ENCODE data around the gene PDZD8. TPM values are rescaled to one million over a fixed set of nuclear protein-coding genes. Genes with fewer than 3 reads are reported as not detected.

Gene PDZD8
- total RNA-seq, 2 donors from 2014 or later: 22.2 to 28.5 TPM

- DNase-seq (no peak), ATAC-seq (no peak)
- intact Hi-C loops (cut with DNase I): no loop called here
Measured at GRCh38 chr10:117399341-117400196, 24.3 kb upstream of the PDZD8 start.

GRCh38 chr10:117398029-117398428, 22.8 kb upstream of the PDZD8 start:
- no peak for DNase-seq
- intact Hi-C loops (cut with DNase I): no loop called here
- ATAC-seq: no peak

GRCh38 chr10:117391436-117392205, 16.4 kb upstream of the PDZD8 start:
- ATAC-seq (peak; percentile 57 to 95), DNase-seq (peak; percentile 37)
- intact Hi-C loops (cut with DNase I): no loop called here

GRCh38 chr10:117390420-117390819, 15.2 kb upstream of the PDZD8 start:
- ATAC-seq (no peak), DNase-seq (no peak)
- intact Hi-C loops (cut with DNase I): no loop called here

- intact Hi-C loops (cut with DNase I): no loop called here
- DNase-seq: no peak
- no peak for ATAC-seq
Measured at GRCh38 chr10:117386805-117387204, 11.6 kb upstream of the PDZD8 start.

GRCh38 chr10:117382861-117383260, 7.6 kb upstream of the PDZD8 start:
- no peak for ATAC-seq

GRCh38 chr10:117374506-117375359, 507 bp downstream of the PDZD8 start:
- DNase-seq: peak; percentile 68
- intact Hi-C loops (cut with DNase I): no loop called here

More at GRCh38 chr10:117382861-117383260, 7.6 kb upstream of the PDZD8 start:
- intact Hi-C loops (cut with DNase I): no loop called here
- DNase-seq: no peak

GRCh38 chr10:117373823-117374505, 1.3 kb downstream of the PDZD8 start:
- DNase-seq: peak; percentile 60
- ATAC-seq: peak; percentile 6 to 20
- intact Hi-C loops (cut with DNase I): no loop called here

More at GRCh38 chr10:117374506-117375359, 507 bp downstream of the PDZD8 start:
- ATAC-seq: peak; percentile 29 to 37

- intact Hi-C loops (cut with DNase I): no loop called here
- DNase-seq (no peak), ATAC-seq (no peak)
Measured at GRCh38 chr10:117370205-117370604, 5.0 kb downstream of the PDZD8 start.

- no peak for DNase-seq
- no peak for ATAC-seq
- intact Hi-C loops (cut with DNase I): no loop called here
Measured at GRCh38 chr10:117367718-117368117, 7.5 kb downstream of the PDZD8 start.

- no peak for ATAC-seq
- intact Hi-C loops (cut with DNase I): no loop called here
Measured at GRCh38 chr10:117366741-117367140, 8.5 kb downstream of the PDZD8 start.

GRCh38 chr10:117365612-117366011, 9.6 kb downstream of the PDZD8 start:
- ATAC-seq: no peak
- intact Hi-C loops (cut with DNase I): no loop called here
- no peak for DNase-seq

More at GRCh38 chr10:117366741-117367140, 8.5 kb downstream of the PDZD8 start:
- DNase-seq: no peak

GRCh38 chr10:117364110-117364960, 10.9 kb downstream of the PDZD8 start:
- intact Hi-C loops (cut with DNase I): no loop called here
- ATAC-seq (no peak), DNase-seq (no peak)

GRCh38 chr10:117363028-117363427, 12.2 kb downstream of the PDZD8 start:
- DNase-seq: no peak
- intact Hi-C loops (cut with DNase I): no loop called here

GRCh38 chr10:117362313-117362712, 12.9 kb downstream of the PDZD8 start:
- intact Hi-C loops (cut with DNase I): no loop called here
- DNase-seq (no peak), ATAC-seq (no peak)

More at GRCh38 chr10:117363028-117363427, 12.2 kb downstream of the PDZD8 start:
- ATAC-seq: no peak

GRCh38 chr10:117360994-117361667, 14.1 kb downstream of the PDZD8 start:
- ATAC-seq (no peak), DNase-seq (no peak)
- intact Hi-C loops (cut with DNase I): no loop called here

- intact Hi-C loops (cut with DNase I): no loop called here
- no peak for ATAC-seq
- no peak for DNase-seq
Measured at GRCh38 chr10:117360016-117360415, 15.2 kb downstream of the PDZD8 start.
